B cell (primary cell): Measurements from ENCODE around the gene HDAC7. TPM values are rescaled to one million over a fixed set of nuclear protein-coding genes. Genes with fewer than 3 reads are reported as not detected.

ENCODE experiments used
- ATAC-seq: fragments of 200-7000 bp; cut with Tn5 transposase; one replicate; pipeline ENCODE4 v1.10.0; 2021; ENCODE audit warnings: low read depth, mild to moderate bottlenecking, moderate number of reproducible peaks, moderate library complexity
- CTCF ChIA-PET: fragments of 350-600 bp; sonication (Branson Sonifier 250); formaldehyde crosslinking; loops from one replicate; lab custom pipeline; 2021; ENCODE audit warnings: antibody characterized with exemption, inconsistent platforms; lab: Charles Lee
- POLR2A ChIA-PET: fragments of 350-600 bp; sonication (Branson Sonifier 250); formaldehyde crosslinking; loops from one replicate; lab custom pipeline; 2021; ENCODE audit warnings: antibody characterized with exemption; lab: Charles Lee
- DNase-seq: peaks from one replicate; pipeline ENCODE4 v3.0.0; 2013
- H2AFZ ChIP-seq: 2 replicates; pipeline ENCODE4 v1.6.1; 2012; ENCODE audit warnings: mild to moderate bottlenecking, low read depth, low read length; ENCODE audit not compliant: insufficient read depth, poor library complexity, severe bottlenecking
- H3K27ac ChIP-seq, 2 donors: 1 replicate in 1 of 2; 2 replicates in 1 of 2; pipeline ENCODE4 v1.5.1; 2012 to 2013; ENCODE audit warnings: low read length in 2 of 2, mild to moderate bottlenecking in 2 of 2, moderate library complexity in 1 of 2
- H3K27me3 ChIP-seq, 4 experiments: fragments of 200-600 bp in 1 of 4; sonication (generic) in 1 of 4; replicated peaks in 1 of 4; 1 replicate in 2 of 4; 2 replicates in 2 of 4; pipeline versions ENCODE4 v1.6.1 to v1.7.0; 2013 to 2016; ENCODE audit warnings: low read length in 3 of 4, mild to moderate bottlenecking in 2 of 4, mixed read lengths in 1 of 4, moderate library complexity in 1 of 4; ENCODE audit not compliant: insufficient read depth in 4 of 4, control insufficient read depth in 3 of 4; ENCODE audit errors: control extremely low read depth in 1 of 4
- H3K36me3 ChIP-seq, 2 experiments: replicated peaks in 1 of 2; 1 replicate in 1 of 2; 2 replicates in 1 of 2; pipeline versions ENCODE4 v1.6.1 to v1.7.1; 2013; ENCODE audit warnings: low read length in 1 of 2; ENCODE audit not compliant: insufficient read depth in 2 of 2, control insufficient read depth in 1 of 2; ENCODE audit errors: control extremely low read depth in 1 of 2, extremely low read depth in 1 of 2
- H3K4me1 ChIP-seq, 2 donors: fragments of 200-600 bp in 1 of 2; sonication (generic) in 1 of 2; 1 replicate in 1 of 2; 2 replicates in 1 of 2; pipeline versions ENCODE4 v1.5.1 to v1.6.1; 2013 to 2017; ENCODE audit warnings: low read length in 2 of 2; ENCODE audit not compliant: control insufficient read depth in 2 of 2, insufficient read depth in 2 of 2
- H3K4me2 ChIP-seq: replicated peaks from 2 replicates; pipeline ENCODE3; 2012; ENCODE audit warnings: mild to moderate bottlenecking, low read depth, low read length; ENCODE audit not compliant: poor library complexity, severe bottlenecking
- H3K4me3 ChIP-seq, 5 experiments: fragments of 200-600 bp in 1 of 5; sonication (generic) in 1 of 5; 1 replicate in 3 of 5; 2 replicates in 2 of 5; pipeline versions ENCODE4 v1.5.1 to v1.7.0; 2011 to 2016; ENCODE audit warnings: low read length in 4 of 5, mild to moderate bottlenecking in 4 of 5, low read depth in 2 of 5, control low read depth in 1 of 5, moderate library complexity in 1 of 5; ENCODE audit not compliant: insufficient read depth in 1 of 5; ENCODE audit errors: control extremely low read depth in 1 of 5, extremely low read depth in 1 of 5
- H3K79me2 ChIP-seq: fragments of 200-600 bp; sonication (generic); one replicate; pipeline ENCODE4 v1.6.0; 2016; ENCODE audit warnings: low read length; ENCODE audit not compliant: control insufficient read depth, insufficient read depth
- H3K9ac ChIP-seq: fragments of 200-600 bp; sonication (generic); 2 replicates; pipeline ENCODE4 v1.6.1; 2017; ENCODE audit warnings: mild to moderate bottlenecking, low read length, moderate library complexity
- H3K9me3 ChIP-seq, 3 donors: one replicate each; pipeline versions ENCODE4 v1.6.1 to v1.7.1; 2013; ENCODE audit warnings: low read length in 2 of 3; ENCODE audit not compliant: control insufficient read depth in 2 of 3, insufficient read depth in 1 of 3; ENCODE audit errors: control extremely low read depth in 1 of 3
- H4K20me1 ChIP-seq: 2 replicates; pipeline ENCODE4 v1.6.0; 2012; ENCODE audit warnings: mild to moderate bottlenecking, low read length; ENCODE audit not compliant: insufficient read depth, control insufficient read depth, poor library complexity, severe bottlenecking
- H3K27ac Mint-ChIP-seq: one replicate; pipeline ENCODE4 v1.8.0; 2021; ENCODE audit warnings: mixed read lengths
- H3K27me3 Mint-ChIP-seq: one replicate; pipeline ENCODE4 v1.8.0; 2021; ENCODE audit warnings: mixed read lengths
- H3K4me1 Mint-ChIP-seq: one replicate; pipeline ENCODE4 v1.8.0; 2021; ENCODE audit warnings: mixed read lengths
- H3K4me3 Mint-ChIP-seq: one replicate; pipeline ENCODE4 v1.8.0; 2021; ENCODE audit warnings: mixed read lengths
- H3K9me3 Mint-ChIP-seq: one replicate; pipeline ENCODE4 v1.8.0; 2022; ENCODE audit warnings: mixed read lengths; ENCODE audit not compliant: insufficient read depth
- EZH2 ChIP-seq: IDR thresholded peaks from 2 replicates; pipeline ENCODE4 v1.6.1; 2012; ENCODE audit warnings: borderline replicate concordance, low read depth, mild to moderate bottlenecking, moderate library complexity, low read length; ENCODE audit not compliant: insufficient read depth, poor library complexity, severe bottlenecking
- WGBS: methylation state at CpG from one replicate; pipeline ENCODE4 v1.1.5; 2013; ENCODE audit warnings: missing lambda C conversion rate; ENCODE audit not compliant: insufficient coverage; 5-methylcytosine and 5-hydroxymethylcytosine counted together
- intact Hi-C: fragments of 100-400 bp; cut with micrococcal nuclease; formaldehyde crosslinking; loops from one replicate; pipeline ENCODE4 v1.10.0; 2022
- polyA plus RNA-seq: library from polyadenylated mRNA; depleted of rRNA; stranded (reverse); fragments of >200 nt; gene quantifications from 2 replicates; pipeline ENCODE4 v1.2.3, GENCODE V29; 2012
- total RNA-seq, 2 donors: library from RNA; stranded (reverse); fragments of 120-200 nt in 1 of 2; gene quantifications; 1 replicate in 1 of 2; 2 replicates in 1 of 2; pipeline versions ENCODE4 v1.2.3 to v1.2.4, GENCODE V29; 2013 to 2022
- TF ChIP-seq, protein P1 (sequence below): fragments of 200-600 bp; IDR thresholded peaks from one replicate; pipeline ENCODE4 v1.8.0; 2022; ENCODE audit warnings: antibody characterized with exemption, mild to moderate bottlenecking

Gene HDAC7
- total and polyA plus RNA-seq, 2 donors (not counting 1 experiment from before 2014, with no cell fraction given): 87.2 to 178 TPM

DNA sequence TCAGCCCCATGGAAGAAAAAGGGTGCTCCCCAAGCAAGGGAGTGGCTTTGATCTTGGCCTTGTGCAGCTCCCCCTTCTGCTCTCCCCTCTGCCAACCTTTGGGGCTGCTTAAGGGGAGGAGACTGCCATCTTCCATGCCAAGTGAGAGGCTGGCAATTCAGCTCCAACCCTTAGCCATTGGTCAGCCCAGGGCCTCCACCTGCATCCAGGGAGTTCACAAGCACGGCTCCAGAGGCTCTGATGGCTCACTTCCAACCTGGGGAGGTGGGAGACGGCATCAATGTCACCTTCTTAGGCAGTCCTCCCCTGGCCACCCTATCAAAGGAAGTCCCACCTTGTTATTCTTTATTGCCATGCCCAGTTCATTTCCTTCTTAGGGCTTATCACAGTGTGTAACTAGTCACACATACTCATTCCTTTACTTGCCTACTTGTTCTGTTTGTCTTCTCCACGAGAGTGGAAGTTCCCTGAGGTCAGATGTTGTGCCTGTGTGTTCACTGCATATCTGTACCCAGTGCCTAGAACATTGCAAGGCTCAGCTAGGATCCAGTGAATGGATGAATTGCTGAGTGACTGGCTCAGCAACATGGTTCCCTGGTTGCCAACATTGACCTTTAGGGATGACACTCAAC lies 5.0 kb downstream of the HDAC7 start:
- Histone ChIP-seq H3K4me3 (no peak overlapping the region), H2AFZ (no peak overlapping the region), H4K20me1 (no peaks in the 10 kb centered on the region), H3K9me3 (no peaks in the 10 kb centered on the region), H3K4me1 (peaks cover 82 to 91% of the 10 kb centered on the region in 2 donors), H3K27me3 (no peaks in the 10 kb centered on the region), H3K79me2 (peaks cover 94% of the 10 kb centered on the region), H3K4me2 (peak overlapping the region; percentile 87), H3K36me3 (no peaks in the 10 kb centered on the region), H3K27ac (peak overlapping the region; percentile 96 to 98), H3K9ac (peak overlapping the region; percentile 69)
- intact Hi-C loops: loop anchor here (5.0 kb wide), 3 partner anchors 293 to 1827 kb away; partner anchors contain the start of gene SENP1
- no peak for ATAC-seq
- ChIA-PET CTCF (interaction anchor here (1.0 to 38.8 kb wide), 6 partner anchors 10 to 74 kb away, joined by 3 to 1203 read pairs (median 21); no protein-coding TSS in a partner anchor), POLR2A (interaction anchor here (17.3 kb wide), 1 partner anchor 21 kb away, joined by 264 read pairs; no protein-coding TSS in a partner anchor)
- WGBS: 74% methylated on average over 2 of the region's 3 CpGs
- no peak for DNase-seq
- Mint-ChIP-seq H3K4me1 (peaks cover 91% of the 10 kb centered on the region), H3K27ac (peak overlapping the region; percentile 96), H3K4me3 (peak overlapping the region; percentile 51), H3K9me3 (no peaks in the 10 kb centered on the region), H3K27me3 (no peaks in the 10 kb centered on the region)
- no peak for TF ChIP-seq EZH2
- TF ChIP-seq, protein P1, sequence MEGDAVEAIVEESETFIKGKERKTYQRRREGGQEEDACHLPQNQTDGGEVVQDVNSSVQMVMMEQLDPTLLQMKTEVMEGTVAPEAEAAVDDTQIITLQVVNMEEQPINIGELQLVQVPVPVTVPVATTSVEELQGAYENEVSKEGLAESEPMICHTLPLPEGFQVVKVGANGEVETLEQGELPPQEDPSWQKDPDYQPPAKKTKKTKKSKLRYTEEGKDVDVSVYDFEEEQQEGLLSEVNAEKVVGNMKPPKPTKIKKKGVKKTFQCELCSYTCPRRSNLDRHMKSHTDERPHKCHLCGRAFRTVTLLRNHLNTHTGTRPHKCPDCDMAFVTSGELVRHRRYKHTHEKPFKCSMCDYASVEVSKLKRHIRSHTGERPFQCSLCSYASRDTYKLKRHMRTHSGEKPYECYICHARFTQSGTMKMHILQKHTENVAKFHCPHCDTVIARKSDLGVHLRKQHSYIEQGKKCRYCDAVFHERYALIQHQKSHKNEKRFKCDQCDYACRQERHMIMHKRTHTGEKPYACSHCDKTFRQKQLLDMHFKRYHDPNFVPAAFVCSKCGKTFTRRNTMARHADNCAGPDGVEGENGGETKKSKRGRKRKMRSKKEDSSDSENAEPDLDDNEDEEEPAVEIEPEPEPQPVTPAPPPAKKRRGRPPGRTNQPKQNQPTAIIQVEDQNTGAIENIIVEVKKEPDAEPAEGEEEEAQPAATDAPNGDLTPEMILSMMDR: no peak
